GM12878 (cell line): ENCODE data around the gene HSPBAP1. TPM values are rescaled to one million over a fixed set of nuclear protein-coding genes. Genes with fewer than 3 reads are reported as not detected.

ENCODE experiments used
- ATAC-seq: fragments of 200-7000 bp; cut with Tn5 transposase; 3 replicates; pipeline ENCODE4 v1.9.1; 2020; ENCODE audit warnings: mild to moderate bottlenecking, moderate library complexity
- BruUV-seq: library from RNA; stranded (reverse); fragments of 400-500 nt; replicated peaks from 2 replicates; lab custom pipeline; 2021; lab: Mats Ljungman, UMichigan
- CTCF ChIA-PET: fragments of 300-600 bp; sonication (Branson Sonifier 250); formaldehyde crosslinking; extraction: SDS; loops from one replicate; lab custom pipeline; 2021; ENCODE audit warnings: inconsistent platforms; lab: Yijun Ruan, JAX
- POLR2A ChIA-PET: fragments of 350-600 bp; formaldehyde crosslinking; extraction: SDS; loops from one replicate; lab custom pipeline; 2021; ENCODE audit warnings: inconsistent platforms; lab: Charles Lee
- RAD21 ChIA-PET: fragments of 300-600 bp; sonication (Branson Sonifier 250); formaldehyde crosslinking; loops from one replicate; lab custom pipeline; 2023; ENCODE audit warnings: antibody characterized with exemption; ENCODE audit not compliant: unreplicated experiment; lab: Charles Lee
- SMC1A ChIA-PET: fragments of 300-600 bp; sonication (Branson Sonifier 250); formaldehyde crosslinking; loops from one replicate; lab custom pipeline; 2023; ENCODE audit not compliant: unreplicated experiment, uncharacterized antibody; lab: Charles Lee
- DNase-seq: peaks from one replicate; pipeline ENCODE4 v3.0.0-alpha.2; 2011; ENCODE audit warnings: low read depth, low spot score
- FAIRE-seq: peaks from 3 replicates; lab custom pipeline; 2011; peaks lifted over from hg19 to GRCh38; lab: Jason Lieb, UNC
- H2AFZ ChIP-seq: 2 replicates; pipeline ENCODE4 v1.6.0; 2011; ENCODE audit warnings: low read depth, low read length, control low read depth; ENCODE audit not compliant: control insufficient read depth
- H3K27ac ChIP-seq: 2 replicates; pipeline ENCODE4 v1.5.1; 2011; ENCODE audit warnings: control low read depth; ENCODE audit not compliant: control insufficient read depth, insufficient read depth
- H3K27me3 ChIP-seq, 2 experiments: replicated peaks in 1 of 2; 2 replicates each; pipeline versions ENCODE4 v1.6.0 to v1.6.1; 2011; ENCODE audit warnings: low read length in 1 of 2; ENCODE audit not compliant: control insufficient read depth in 2 of 2, insufficient read depth in 2 of 2
- H3K36me3 ChIP-seq, 2 experiments: 2 replicates each; pipeline ENCODE4 v1.5.1; 2011; ENCODE audit warnings: low read length in 1 of 2; ENCODE audit not compliant: control insufficient read depth in 2 of 2, insufficient read depth in 2 of 2
- H3K4me1 ChIP-seq: 2 replicates; pipeline ENCODE4 v1.6.1; 2011; ENCODE audit warnings: mild to moderate bottlenecking, low read length, moderate library complexity, mixed read lengths; ENCODE audit not compliant: control insufficient read depth, insufficient read depth
- H3K4me2 ChIP-seq: 2 replicates; pipeline ENCODE4 v1.6.0; 2011; ENCODE audit warnings: control low read depth; ENCODE audit not compliant: control insufficient read depth, insufficient read depth
- H3K4me3 ChIP-seq: fragments of 200-600 bp; sonication (generic); 2 replicates; pipeline ENCODE4 v1.5.1; 2016
- H3K79me2 ChIP-seq: 2 replicates; pipeline ENCODE4 v1.6.0; 2011; ENCODE audit warnings: low read length; ENCODE audit not compliant: control insufficient read depth, insufficient read depth
- H3K9ac ChIP-seq: 2 replicates; pipeline ENCODE4 v1.8.0; 2011; ENCODE audit warnings: low read length, control low read depth, mixed read lengths; ENCODE audit not compliant: control insufficient read depth, insufficient read depth
- H3K9me3 ChIP-seq: replicated peaks from 3 replicates; pipeline ENCODE4 v1.5.1; 2011; ENCODE audit warnings: mild to moderate bottlenecking, low read length; ENCODE audit not compliant: control insufficient read depth, insufficient read depth
- H4K20me1 ChIP-seq: 2 replicates; pipeline ENCODE4 v1.6.0; 2011; ENCODE audit not compliant: control insufficient read depth, insufficient read depth
- BHLHE40 ChIP-seq, 2 experiments: fragments of 450-650 bp in 1 of 2; IDR thresholded peaks; 2 replicates each; pipeline ENCODE4 v1.6.1; 2011 to 2017; ENCODE audit warnings: low read depth in 2 of 2, borderline replicate concordance in 1 of 2, improper control_type of control experiment in 1 of 2, low read length in 1 of 2, mild to moderate bottlenecking in 1 of 2
- HCFC1 ChIP-seq: fragments of 150-350 bp; IDR thresholded peaks from 2 replicates; pipeline ENCODE4 v1.6.1; 2014; ENCODE audit warnings: low read length
- IRF4 ChIP-seq: IDR thresholded peaks from 2 replicates; pipeline ENCODE4 v1.6.1; 2011; ENCODE audit warnings: low read depth, low read length
- MTA2 ChIP-seq: fragments of 450-650 bp; IDR thresholded peaks from 2 replicates; pipeline ENCODE4 v1.6.1; 2016; ENCODE audit warnings: low read depth, mild to moderate bottlenecking, moderate library complexity
- NFYA ChIP-seq: IDR thresholded peaks from 2 replicates; pipeline ENCODE4 v1.6.1; 2011; ENCODE audit warnings: low read depth, mild to moderate bottlenecking, low read length, improper control_type of control experiment, borderline replicate concordance
- POLR2AphosphoS5 ChIP-seq: IDR thresholded peaks from 2 replicates; pipeline ENCODE4 v1.6.1; 2011; ENCODE audit warnings: mild to moderate bottlenecking, low read length, inconsistent platforms
- RAD21 ChIP-seq: IDR thresholded peaks from 2 replicates; pipeline ENCODE4 v1.6.1; 2011; ENCODE audit warnings: mild to moderate bottlenecking, low read depth, low read length, moderate library complexity; ENCODE audit not compliant: insufficient read depth
- RELA ChIP-seq: fragments of 450-650 bp; IDR thresholded peaks from 2 replicates; pipeline ENCODE4 v1.8.0; 2014; ENCODE audit warnings: borderline replicate concordance; ENCODE audit not compliant: partially characterized antibody
- SMC3 ChIP-seq: IDR thresholded peaks from 2 replicates; pipeline ENCODE4 v1.6.1; 2011; ENCODE audit warnings: low read length, improper control_type of control experiment, borderline replicate concordance
- SREBF1 ChIP-seq: IDR thresholded peaks from 2 replicates; pipeline ENCODE4 v1.6.1; 2012; ENCODE audit warnings: mild to moderate bottlenecking, low read length
- YY1 ChIP-seq: IDR thresholded peaks from 2 replicates; pipeline ENCODE4 v1.6.1; 2011; ENCODE audit warnings: low read depth, mild to moderate bottlenecking, low read length
- ZNF384 ChIP-seq: IDR thresholded peaks from 2 replicates; pipeline ENCODE4 v1.6.1; 2012; ENCODE audit warnings: low read depth, mild to moderate bottlenecking, low read length, improper control_type of control experiment, borderline replicate concordance
- ZNF622 ChIP-seq: fragments of 450-650 bp; IDR thresholded peaks from 2 replicates; pipeline ENCODE4 v1.6.1; 2017; ENCODE audit warnings: mild to moderate bottlenecking, inconsistent platforms
- WGBS: methylation state at CpG from one replicate; pipeline ENCODE4 v1.1.6; 2016; ENCODE audit warnings: low lambda C conversion rate; ENCODE audit not compliant: insufficient replicate concordance, insufficient coverage; ENCODE audit errors: missing lambda C conversion rate; 5-methylcytosine and 5-hydroxymethylcytosine counted together
- in situ Hi-C: fragments of 300-500 bp; cut with MboI; formaldehyde crosslinking; loops from 9 replicates; pipeline ENCODE4 v1.14.3; 2018; ENCODE audit warnings: mixed read lengths
- intact Hi-C: fragments of 100-400 bp; cut with micrococcal nuclease; formaldehyde crosslinking; loops from one replicate; pipeline ENCODE4 v1.14.2; 2022; ENCODE audit not compliant: unreplicated experiment
- polyA plus RNA-seq, 11 experiments: library from polyadenylated mRNA; depleted of rRNA in 4 of 11; unstranded in 6 of 11; stranded (reverse) in 5 of 11; fragments of >200 nt; fragmentation: Nextera tagmentation in 4 of 11; fragmentation: Illumina TruSeq in 1 of 11; extraction: Ambion mirVana in 4 of 11; extraction: Trizol in 1 of 11; gene quantifications; 1 replicate in 1 of 11; 2 replicates in 10 of 11; pipeline versions ENCODE4 v1.2.1 to v1.2.3, GENCODE V29; 2011 to 2016; ENCODE audit warnings: inconsistent platforms in 2 of 11, missing spikeins in 2 of 11, low read depth in 1 of 11
- total RNA-seq, 4 experiments: library from RNA; depleted of rRNA in 3 of 4; stranded (reverse); fragments of >200 nt in 3 of 4; fragmentation: Illumina TruSeq in 1 of 4; extraction: Trizol in 1 of 4; gene quantifications; 2 replicates each; pipeline versions ENCODE4 v1.2.1 to v1.2.3, GENCODE V29; 2013 to 2021
- TF ChIP-seq, protein P1 (sequence below): fragments of 450-650 bp; IDR thresholded peaks from 2 replicates; pipeline ENCODE4 v1.6.1; 2017; ENCODE audit warnings: mild to moderate bottlenecking, moderate library complexity
- TF ChIP-seq, protein P2 (sequence below), 3 experiments: IDR thresholded peaks in 2 of 3; conservative IDR thresholded peaks in 1 of 3; 2 replicates each; pipeline ENCODE4 v1.5.1; 2011; ENCODE audit warnings: low read depth in 3 of 3, low read length in 3 of 3, mild to moderate bottlenecking in 3 of 3, control low read depth in 2 of 3, moderate library complexity in 2 of 3, inconsistent platforms in 1 of 3, mixed read lengths in 1 of 3; ENCODE audit not compliant: control insufficient read depth in 2 of 3, insufficient read depth in 1 of 3; ENCODE audit errors: extremely low read depth in 1 of 3

HSPBAP1 gene
- total and polyA plus RNA-seq, 10 of the 15 experiments (the other 5 are each of a cell fraction or from before 2014, with no cell fraction given) = 3.2 to 10.3 (median 7.9) TPM

DNA sequence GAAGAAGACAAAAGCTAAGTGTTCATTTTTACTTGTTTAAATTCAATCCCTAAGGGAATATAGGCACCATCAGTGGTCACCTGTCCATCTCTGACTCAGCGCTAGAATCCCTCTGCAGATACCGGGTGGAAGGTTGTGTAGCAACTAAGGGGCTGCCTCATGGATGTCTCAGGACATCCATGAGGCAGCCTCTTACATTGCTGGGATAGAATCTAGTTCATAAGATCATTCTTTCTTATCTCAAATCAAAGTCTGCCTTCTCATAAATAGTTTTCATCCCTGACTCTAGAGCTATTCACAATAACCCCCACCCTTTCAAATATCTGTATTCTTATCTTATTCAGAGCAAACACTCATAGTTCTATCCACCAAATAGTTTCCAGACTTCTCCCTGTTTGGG, 38.1 kb downstream of the HSPBAP1 start (continued):
- TF ChIP-seq MTA2 (no peak), RELA (no peak), BHLHE40 (IDR thresholded peaks at IDR 0.05; ENCODE audit: borderline replicate concordance in 1 of 2, low read depth in 2 of 2, low read length in 1 of 2) (no peak), ZNF622 (no peak), SREBF1 (no peak), ZNF384 (no peak)

DNA sequence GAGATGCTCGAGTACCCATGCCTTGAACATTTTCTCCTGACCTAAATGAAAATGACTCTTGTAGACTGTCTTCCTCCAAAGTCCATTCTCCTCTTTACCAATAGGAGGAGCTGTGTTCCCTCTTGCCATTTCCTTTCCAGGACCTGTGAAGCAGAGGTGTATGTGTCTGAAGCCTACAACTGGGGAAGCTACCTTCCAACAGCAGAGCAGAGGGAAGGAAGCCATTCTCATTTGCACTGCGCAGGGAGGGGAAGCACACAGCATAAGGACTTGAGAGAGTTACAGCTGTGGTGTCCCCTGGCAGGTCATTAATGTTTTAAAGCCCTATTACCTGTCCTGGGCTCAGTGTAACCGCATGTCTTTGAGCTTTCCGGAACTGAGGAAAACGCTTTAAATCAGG, 38.7 kb downstream of the HSPBAP1 start:
- Histone ChIP-seq H3K4me1 (no peaks in the 10 kb centered on the region), H3K36me3 (no peaks in the 10 kb centered on the region; a peak in 1 of 4 replicates), H3K9ac (no peak overlapping the region), H3K79me2 (no peaks in the 10 kb centered on the region)
- POLR2A ChIA-PET = interaction anchor here (0.6 kb wide), 1 partner anchor 19 kb away, joined by 3 read pairs; no protein-coding TSS in a partner anchor
- ATAC-seq = peak; percentile 98
- TF ChIP-seq, protein P1, sequence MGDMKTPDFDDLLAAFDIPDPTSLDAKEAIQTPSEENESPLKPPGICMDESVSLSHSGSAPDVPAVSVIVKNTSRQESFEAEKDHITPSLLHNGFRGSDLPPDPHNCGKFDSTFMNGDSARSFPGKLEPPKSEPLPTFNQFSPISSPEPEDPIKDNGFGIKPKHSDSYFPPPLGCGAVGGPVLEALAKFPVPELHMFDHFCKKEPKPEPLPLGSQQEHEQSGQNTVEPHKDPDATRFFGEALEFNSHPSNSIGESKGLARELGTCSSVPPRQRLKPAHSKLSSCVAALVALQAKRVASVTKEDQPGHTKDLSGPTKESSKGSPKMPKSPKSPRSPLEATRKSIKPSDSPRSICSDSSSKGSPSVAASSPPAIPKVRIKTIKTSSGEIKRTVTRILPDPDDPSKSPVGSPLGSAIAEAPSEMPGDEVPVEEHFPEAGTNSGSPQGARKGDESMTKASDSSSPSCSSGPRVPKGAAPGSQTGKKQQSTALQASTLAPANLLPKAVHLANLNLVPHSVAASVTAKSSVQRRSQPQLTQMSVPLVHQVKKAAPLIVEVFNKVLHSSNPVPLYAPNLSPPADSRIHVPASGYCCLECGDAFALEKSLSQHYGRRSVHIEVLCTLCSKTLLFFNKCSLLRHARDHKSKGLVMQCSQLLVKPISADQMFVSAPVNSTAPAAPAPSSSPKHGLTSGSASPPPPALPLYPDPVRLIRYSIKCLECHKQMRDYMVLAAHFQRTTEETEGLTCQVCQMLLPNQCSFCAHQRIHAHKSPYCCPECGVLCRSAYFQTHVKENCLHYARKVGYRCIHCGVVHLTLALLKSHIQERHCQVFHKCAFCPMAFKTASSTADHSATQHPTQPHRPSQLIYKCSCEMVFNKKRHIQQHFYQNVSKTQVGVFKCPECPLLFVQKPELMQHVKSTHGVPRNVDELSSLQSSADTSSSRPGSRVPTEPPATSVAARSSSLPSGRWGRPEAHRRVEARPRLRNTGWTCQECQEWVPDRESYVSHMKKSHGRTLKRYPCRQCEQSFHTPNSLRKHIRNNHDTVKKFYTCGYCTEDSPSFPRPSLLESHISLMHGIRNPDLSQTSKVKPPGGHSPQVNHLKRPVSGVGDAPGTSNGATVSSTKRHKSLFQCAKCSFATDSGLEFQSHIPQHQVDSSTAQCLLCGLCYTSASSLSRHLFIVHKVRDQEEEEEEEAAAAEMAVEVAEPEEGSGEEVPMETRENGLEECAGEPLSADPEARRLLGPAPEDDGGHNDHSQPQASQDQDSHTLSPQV = no peak
- no peak for TF ChIP-seq HCFC1
- peak; percentile 45; the same call in 1 of the 2 replicates for TF ChIP-seq YY1
- TF ChIP-seq POLR2AphosphoS5 = no peak
- TF ChIP-seq NFYA = no peak
- TF ChIP-seq, protein P2, sequence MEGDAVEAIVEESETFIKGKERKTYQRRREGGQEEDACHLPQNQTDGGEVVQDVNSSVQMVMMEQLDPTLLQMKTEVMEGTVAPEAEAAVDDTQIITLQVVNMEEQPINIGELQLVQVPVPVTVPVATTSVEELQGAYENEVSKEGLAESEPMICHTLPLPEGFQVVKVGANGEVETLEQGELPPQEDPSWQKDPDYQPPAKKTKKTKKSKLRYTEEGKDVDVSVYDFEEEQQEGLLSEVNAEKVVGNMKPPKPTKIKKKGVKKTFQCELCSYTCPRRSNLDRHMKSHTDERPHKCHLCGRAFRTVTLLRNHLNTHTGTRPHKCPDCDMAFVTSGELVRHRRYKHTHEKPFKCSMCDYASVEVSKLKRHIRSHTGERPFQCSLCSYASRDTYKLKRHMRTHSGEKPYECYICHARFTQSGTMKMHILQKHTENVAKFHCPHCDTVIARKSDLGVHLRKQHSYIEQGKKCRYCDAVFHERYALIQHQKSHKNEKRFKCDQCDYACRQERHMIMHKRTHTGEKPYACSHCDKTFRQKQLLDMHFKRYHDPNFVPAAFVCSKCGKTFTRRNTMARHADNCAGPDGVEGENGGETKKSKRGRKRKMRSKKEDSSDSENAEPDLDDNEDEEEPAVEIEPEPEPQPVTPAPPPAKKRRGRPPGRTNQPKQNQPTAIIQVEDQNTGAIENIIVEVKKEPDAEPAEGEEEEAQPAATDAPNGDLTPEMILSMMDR (IDR thresholded peaks at IDR 0.05 in 2 of 3, conservative IDR thresholded peaks at IDR 0.05 in 1 of 3; ENCODE audit: control insufficient read depth in 2 of 3, extremely low read depth in 1 of 3, insufficient read depth in 1 of 3, low read depth in 3 of 3, low read length in 3 of 3) = peak; percentile 86 to 93 (median 88)
- peak; percentile 92 for TF ChIP-seq RAD21
- TF ChIP-seq IRF4 = peak; percentile 62; the same call in 1 of the 2 replicates
- peak; percentile 71; the same call in 1 of the 2 replicates for TF ChIP-seq SMC3
- TF ChIP-seq, all 136 proteins: peak for 5
- WGBS = 57% methylated on average over 5 of the region's 5 CpGs
- no peak overlapping the region for H3K4me3 ChIP-seq
- H3K4me2 ChIP-seq = no peak overlapping the region
- no peak overlapping the region for H2AFZ ChIP-seq
- peak; percentile 87 for FAIRE-seq
- no TSS peak for BruUV-seq
- ChIA-PET CTCF (interaction anchor here (0.6 to 2.9 kb wide), 34 partner anchors 10 to 553 kb away, joined by 3 to 21 read pairs (median 4); partner anchors contain the start of genes HSPBAP1 and SEMA5B), SMC1A (interaction anchor here (0.7 to 1.7 kb wide), 12 partner anchors 9 to 275 kb away, joined by 3 to 10 read pairs (median 5); partner anchors contain the start of gene HSPBAP1), RAD21 (interaction anchor here (0.8 to 1.4 kb wide), 9 partner anchors 18 to 276 kb away, joined by 3 to 10 read pairs (median 4); partner anchors contain the start of genes HSPBAP1 and SEMA5B)
- no peaks in the 10 kb centered on the region for H4K20me1 ChIP-seq
- in situ Hi-C loops = loop anchor here (5.0 kb wide), 1 partner anchor 277 kb away; no protein-coding TSS in a partner anchor
- peak; percentile 33 for DNase-seq
- no peaks in the 10 kb centered on the region for H3K9me3 ChIP-seq
- H3K27ac ChIP-seq = no peak overlapping the region
- intact Hi-C loops = loop anchor here (2.0 to 10.0 kb wide), 2 partner anchors 190 to 274 kb away; no protein-coding TSS in a partner anchor
- no peaks in the 10 kb centered on the region for H3K27me3 ChIP-seq
